Tibial nerve (tissue), 3 donors: ENCODE results near the gene ARPC2.

Experiments used
- CTCF ChIP-seq, 5 experiments: fragments of 200-600 bp in 3 of 5; fragments of 450-650 bp in 2 of 5; sonication (generic) in 3 of 5; IDR thresholded peaks; one replicate each; pipeline ENCODE4 v1.5.1; 2016 to 2019; ENCODE audit warnings: antibody characterized with exemption in 5 of 5, mild to moderate bottlenecking in 3 of 5, moderate library complexity in 2 of 5
- POLR2A ChIP-seq, 2 donors: fragments of 450-650 bp; IDR thresholded peaks; one replicate each; pipeline ENCODE4 v1.6.1; 2017; ENCODE audit warnings: antibody characterized with exemption in 2 of 2, mild to moderate bottlenecking in 2 of 2, moderate library complexity in 2 of 2

- no peak for TF ChIP-seq CTCF (IDR thresholded peaks at IDR 0.05)
- TF ChIP-seq POLR2A (IDR thresholded peaks at IDR 0.05): no peak
Observed at GRCh38 chr2:218300141-218300540, 83.2 kb downstream of the ARPC2 start.
